ENCODE results near the gene LRRIQ4.

Gene LRRIQ4

DNA sequence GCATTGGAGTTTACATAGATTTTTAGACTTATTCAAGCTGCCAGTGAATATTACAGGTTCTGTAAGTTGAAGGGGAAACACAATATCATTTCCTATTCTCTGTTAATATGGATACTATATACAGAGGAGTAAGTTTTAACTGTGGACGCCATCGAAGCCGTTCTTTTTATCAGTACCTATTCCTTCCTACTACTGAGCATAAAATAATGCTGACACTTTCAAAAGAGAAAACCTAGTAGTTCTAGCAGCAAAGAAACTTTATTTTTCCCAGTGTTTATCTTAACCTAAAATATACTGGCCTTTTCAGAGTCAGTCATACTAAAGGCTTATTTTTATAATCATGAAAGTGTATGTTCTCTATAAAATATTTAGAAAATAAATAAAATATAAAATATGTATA, 42.8 kb downstream of the LRRIQ4 start:
- no peak for DNase-seq (ENCODE audit: low spot score)

DNA sequence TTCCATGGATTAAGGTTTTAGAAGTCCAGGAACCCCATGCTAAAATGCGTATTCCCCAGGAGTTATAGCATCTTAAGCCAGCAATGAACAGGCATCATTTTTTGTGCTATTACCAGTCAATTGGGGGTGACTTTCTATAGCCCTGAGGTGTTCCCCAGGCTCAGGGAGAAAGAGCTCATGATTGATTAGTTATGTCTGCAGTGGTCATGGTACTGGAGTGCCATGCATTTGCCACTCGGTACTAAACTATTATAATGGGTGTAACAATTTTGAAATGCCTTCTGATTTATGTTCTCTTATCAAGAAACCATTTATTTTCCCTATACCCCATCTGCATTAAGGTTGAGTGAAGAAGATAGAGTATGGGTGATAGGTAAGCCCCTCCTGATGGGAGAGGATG, 45.1 kb downstream of the LRRIQ4 start:
- DNase-seq (ENCODE audit: low spot score), result no peak

DNA sequence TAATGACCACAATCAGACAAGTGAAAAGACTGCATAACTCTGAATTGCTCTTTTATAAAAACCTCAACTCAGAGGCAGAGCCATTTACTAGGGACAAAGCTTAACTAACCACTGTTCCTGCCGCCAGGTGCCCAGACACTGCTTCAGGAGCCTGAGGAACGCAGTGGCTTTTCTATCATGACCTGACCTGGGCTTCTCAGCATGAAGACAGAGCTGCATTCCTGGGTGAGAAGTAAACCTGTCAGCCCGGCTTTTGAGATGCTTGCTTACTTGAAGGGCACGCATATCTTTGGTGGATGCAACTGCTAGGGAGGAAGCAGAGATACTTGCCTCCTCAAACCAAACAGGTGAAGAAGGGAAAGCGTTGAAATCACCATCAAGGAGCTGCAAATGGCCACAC, 49.2 kb downstream of the LRRIQ4 start:
- no peak for DNase-seq (ENCODE audit: low spot score)

DNA sequence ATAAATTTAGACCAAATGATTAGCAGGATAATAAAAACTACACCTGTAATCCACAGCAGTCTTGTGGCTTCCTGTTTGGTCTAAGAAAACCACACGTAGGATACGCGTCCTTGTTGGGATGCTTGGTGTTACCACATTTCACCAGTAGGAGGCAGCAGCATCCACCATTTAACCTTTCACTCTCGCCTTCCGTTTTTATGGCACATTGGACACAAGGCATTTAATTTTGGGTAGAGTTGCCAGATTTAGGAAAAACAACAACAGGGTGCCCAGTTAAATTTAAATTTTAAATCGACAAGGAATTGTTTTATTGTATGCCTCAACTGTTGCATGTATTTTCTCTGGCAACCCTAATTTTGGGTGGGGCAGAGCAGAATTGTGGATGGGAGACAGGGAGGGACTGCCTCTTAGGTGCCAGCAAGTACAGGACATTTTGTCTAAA, 50.8 kb downstream of the LRRIQ4 start:
- peak; percentile 67 for DNase-seq (ENCODE audit: low spot score)

DNA sequence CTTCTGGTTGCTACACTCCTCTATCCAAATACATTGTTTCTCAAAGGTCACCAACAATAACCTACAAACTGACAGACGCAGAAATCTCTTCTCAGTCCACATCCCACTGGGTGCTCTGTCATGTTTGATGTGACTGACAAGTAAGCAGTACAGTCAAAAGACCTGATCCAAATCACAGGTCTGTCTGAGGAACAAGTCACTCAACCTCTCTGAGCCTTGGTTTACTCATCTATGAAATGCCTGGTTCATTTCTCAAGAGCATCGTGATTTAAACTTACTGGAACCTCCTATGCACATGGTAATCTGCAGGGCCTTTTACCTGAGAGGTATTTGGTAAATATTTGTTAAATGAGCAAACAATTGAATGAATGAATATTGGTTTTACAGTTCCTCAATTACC, 51.6 kb downstream of the LRRIQ4 start:
- DNase-seq (ENCODE audit: low spot score), result no peak

DNA sequence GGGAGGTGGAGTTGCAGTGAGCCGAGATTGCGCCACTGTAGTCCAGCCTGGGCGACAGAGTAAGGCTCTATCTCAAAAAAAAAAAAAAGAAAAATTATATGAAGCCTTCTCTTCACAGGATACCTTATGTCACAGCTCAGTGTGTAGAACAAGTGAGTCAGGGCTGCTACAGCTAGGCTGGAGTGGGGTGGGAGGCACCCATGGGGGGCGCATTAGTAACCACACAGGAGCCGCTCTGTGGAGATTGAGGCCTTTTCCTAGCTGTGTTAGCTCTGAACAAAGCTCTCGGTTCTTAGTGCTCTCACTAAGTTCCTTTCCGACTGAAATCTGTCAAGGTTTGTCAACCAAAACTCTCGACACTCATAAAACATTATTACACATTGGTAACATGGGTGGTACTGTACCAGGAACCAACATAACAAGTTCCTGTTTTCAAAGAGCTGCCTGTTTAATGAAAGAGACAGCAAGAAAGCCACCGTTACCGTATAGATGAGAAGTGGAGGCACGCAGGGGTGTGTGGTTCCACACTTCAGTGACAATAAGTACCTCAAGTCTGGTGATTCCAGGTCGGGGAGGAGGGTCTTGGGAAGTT, 52.6 kb downstream of the LRRIQ4 start:
- peak; percentile 27 for DNase-seq (ENCODE audit: low spot score)

DNA sequence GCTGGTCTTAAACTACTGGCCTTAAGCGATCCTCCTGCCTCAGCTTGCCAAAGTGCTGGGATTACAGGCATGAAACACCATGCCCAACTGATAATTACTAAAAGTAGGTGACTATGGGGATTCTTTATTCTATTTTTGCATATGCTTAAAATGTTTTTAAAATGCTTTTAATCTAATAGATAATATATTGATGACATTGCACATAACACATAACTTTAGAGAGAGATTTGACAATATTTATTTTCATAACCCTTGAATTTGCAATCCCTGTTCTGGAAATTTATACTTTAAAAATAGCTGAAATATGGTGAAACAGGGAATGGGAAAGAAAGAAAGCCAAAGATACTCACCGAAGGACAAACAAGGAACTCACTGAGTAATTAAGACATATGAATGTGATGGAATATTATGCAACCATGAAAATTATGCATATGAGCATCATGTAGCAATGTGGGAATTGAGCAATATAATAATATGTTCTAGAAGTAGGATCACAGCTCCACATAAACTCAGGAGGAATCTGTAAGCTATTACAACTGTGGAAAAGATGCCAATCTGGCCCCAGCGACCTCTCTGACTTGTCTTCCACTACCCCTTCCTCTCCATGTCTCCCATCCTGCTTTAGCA, 55.0 kb downstream of the LRRIQ4 start:
- no peak for DNase-seq (ENCODE audit: low spot score)

DNA sequence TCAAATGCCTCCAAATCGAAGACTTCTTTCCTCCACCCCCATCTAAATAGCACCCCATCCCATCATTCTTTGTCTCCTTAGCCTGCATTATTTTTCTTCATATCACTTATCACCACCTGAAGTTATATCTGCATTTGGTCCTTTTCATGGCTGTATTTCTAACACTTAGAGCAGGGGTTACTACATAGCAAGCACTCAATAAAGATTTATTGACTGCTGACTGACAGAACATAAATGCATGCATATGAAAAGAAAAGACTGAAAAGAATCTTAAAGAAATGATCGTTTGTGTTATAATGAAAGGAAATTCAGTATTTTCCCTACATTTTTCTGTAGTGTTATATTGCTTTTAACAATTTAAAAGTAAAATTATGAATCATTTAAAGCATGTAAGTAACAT, 55.7 kb downstream of the LRRIQ4 start:
- DNase-seq (ENCODE audit: low spot score), result no peak

DNA sequence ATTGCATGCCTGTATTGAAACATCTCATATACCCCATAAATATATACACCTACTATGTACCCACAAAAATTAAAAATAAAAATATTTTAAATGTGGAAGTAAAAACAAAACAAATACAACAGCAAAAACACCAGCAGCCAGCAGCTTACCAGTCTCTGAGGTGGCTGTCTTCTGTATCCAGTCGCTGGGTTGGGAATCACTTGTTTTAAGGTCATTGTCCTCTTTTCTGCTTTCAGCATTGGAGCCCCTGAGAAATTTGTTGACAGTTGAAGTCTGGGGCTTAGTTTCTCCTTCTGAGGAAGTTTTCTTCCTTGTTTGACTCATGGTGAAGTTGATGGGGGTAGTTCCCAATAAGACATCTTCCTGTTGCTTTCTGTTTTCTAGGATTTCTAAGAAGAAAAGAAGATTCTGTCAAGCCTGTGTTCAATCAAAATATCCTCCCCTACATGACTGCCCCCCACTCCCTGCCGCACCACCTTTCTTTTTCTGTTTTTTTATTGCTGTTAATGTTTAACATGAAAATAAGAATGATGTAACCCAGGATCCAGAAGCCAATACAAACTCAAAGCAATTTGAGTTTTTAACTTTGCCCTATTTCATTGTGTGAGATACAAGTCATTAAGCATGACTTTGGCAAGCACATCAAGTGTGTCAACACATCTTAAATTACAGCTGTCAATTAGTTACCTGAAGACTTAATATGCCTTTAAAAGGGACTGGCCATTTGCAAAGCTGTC, 57.0 kb downstream of the LRRIQ4 start, which contains the start of gene LRRC31:
Gene LRRC31, minus strand, starts transcription at position 452 of the 737 bp plus-strand sequence. Its CDS starts 128 bp downstream, at position 324.
- DNase-seq (ENCODE audit: low spot score), result no peak

DNA sequence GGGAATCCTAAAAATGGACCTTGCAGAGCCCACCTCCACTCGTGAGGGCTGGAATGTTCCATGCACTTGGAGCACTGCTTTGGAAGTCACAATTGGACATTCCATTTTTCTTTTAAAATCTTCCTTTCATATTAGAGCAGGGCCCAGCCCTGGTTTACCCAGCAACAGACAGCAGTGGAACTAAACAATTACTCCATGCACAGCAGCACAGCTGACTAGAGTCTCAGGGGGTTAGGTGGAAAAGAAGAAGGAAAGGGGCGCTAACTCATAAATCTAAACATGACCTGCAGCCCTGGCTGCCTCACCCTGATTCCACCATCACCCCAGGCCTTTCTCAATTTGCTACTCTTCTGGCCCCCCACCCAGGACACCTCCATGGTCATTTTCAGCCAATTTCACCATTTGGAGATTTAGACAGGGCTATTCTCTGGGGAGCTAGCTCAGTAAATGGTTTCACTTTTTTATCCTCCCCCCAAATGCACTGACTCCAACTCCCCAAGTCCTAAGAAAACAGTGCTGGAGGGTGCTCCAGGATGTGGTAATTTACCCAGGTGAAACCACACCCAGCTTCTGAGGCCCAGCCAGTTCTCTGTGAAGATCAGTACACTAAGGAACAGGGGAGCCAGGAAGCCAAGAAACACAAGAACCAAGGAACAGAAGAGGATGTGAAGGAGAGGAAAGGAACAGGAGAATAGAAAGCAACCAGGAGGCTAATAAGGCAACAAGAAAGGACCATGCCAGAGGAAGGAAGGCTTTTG, 58.6 kb downstream of the LRRIQ4 start:
- peak; percentile 22 for DNase-seq (ENCODE audit: low spot score)

DNA sequence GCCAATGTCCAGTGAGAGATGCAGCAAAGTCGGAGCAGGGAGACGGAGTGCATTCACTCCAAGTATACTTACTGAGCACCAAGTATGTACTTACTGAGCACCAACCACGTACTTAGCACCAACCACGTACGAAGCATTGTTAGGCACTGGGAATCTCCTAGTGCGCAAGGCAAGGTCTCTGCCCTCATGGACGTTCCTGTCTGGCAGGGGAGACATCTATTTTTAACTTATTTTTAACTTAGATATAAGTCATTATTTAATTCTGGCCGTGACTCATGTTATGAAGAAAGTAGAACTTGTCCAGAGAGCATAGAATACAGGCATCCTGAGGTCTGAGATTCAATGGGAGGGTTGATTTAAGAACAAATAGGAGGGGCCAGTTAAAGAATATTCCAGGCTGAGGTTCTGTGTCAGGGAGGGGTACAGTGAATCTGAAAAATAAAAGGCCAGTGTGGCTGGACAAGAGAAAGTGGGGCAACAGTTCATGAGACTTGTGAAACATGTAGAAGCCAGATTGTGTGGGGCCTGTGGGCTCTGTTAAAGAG, 66.4 kb downstream of the LRRIQ4 start:
- no peak for DNase-seq (ENCODE audit: low spot score)

DNA sequence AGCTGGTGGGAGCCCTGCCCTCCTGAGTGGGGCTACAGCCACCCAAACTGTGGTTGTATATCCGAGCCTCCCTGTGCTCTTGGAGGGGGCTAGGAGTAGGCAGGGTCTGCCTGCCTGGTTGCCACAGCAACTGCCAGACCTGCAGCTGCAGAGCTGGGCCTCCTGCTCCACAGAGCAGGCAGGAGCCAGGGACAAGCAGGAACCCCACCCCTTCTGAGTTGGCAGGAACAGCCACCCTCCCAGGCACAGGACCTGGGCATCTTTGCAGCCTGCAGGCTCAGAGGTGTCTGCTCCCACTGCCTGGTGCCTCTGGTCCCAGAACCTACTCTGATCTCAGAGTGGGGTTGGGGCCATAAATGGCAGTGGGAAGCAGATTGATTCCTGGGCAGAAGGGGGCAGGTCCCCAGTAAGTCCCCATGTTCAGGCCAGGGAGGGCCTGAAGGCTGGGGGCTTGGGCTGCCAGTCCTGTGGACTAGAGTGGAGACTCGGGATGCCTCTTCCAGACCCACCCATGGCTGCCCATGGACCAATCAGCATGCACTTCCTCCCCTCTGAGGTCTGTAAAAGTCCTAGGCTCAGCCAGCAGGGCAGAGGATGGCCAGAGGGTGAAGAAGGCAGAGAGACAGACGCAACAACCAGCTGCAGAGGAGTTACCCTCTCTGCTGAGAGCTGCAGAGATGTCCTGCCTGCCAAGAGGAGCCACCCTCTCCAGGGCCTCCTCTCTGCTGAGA, 67.3 kb downstream of the LRRIQ4 start:
- no peak for DNase-seq (ENCODE audit: low spot score)

DNA sequence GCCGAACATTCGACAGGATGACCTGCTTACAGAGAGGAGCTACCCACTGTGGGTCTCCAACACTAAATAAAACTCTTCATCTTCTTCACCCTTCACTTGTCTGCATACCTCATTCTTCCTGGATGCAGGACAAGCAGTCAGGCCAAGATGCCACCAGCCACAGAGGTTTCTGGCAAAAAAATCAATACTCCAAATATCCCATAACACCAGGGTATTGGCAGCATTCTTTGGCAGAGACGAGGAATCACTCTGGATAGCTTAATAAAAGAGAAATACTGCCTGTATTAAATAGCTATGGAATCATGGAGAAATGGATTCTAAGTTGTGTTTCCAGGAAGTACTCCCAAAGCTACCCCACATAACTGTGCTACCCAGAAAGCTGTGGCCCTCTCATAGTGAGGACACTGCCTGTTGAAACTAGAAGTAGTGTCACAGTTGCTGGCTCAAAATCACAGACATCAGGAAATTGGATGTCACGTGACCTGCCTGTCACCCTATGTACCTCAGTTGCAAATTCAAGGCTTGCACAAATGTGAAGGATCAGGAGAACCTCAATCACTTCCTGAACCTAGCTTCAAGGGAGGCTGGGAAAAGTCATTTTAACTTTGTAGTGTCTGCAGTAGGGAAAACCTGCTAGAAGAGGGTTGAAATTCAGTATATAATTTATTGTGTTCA, 68.0 kb downstream of the LRRIQ4 start:
- DNase-seq (ENCODE audit: low spot score), result no peak

DNA sequence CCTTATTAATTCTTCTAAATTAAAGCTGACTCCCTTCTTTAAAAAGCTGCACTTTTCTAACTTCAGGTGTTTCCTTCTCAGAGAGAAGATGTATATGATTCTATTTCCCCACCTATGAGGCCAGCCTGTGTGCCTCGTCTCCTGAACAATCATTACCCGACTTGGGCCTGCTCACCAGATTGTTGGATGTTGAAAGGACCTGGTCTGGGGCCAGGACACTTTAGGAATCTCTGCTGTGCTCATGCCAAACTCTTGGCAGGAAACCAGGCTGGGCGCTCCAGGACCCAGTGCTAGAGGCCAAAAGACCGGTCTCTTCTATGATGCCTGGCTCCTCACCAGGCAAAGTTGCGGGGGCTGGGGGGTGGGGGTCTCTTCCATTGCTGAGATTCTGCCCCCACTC, 74.0 kb downstream of the LRRIQ4 start:
- DNase-seq (ENCODE audit: low spot score), result no peak

Data from CD4-positive, alpha-beta T cell treated with Interleukin-6 at 100 ng/mL for 8 hours (primary cell).